ENCODE data around the gene RIT1. TPM values are rescaled to one million over a fixed set of nuclear protein-coding genes. Genes with fewer than 3 reads are reported as not detected.

RIT1 gene
- total RNA-seq, 1 experiment from 2014 or later: 59.2 TPM

DNA sequence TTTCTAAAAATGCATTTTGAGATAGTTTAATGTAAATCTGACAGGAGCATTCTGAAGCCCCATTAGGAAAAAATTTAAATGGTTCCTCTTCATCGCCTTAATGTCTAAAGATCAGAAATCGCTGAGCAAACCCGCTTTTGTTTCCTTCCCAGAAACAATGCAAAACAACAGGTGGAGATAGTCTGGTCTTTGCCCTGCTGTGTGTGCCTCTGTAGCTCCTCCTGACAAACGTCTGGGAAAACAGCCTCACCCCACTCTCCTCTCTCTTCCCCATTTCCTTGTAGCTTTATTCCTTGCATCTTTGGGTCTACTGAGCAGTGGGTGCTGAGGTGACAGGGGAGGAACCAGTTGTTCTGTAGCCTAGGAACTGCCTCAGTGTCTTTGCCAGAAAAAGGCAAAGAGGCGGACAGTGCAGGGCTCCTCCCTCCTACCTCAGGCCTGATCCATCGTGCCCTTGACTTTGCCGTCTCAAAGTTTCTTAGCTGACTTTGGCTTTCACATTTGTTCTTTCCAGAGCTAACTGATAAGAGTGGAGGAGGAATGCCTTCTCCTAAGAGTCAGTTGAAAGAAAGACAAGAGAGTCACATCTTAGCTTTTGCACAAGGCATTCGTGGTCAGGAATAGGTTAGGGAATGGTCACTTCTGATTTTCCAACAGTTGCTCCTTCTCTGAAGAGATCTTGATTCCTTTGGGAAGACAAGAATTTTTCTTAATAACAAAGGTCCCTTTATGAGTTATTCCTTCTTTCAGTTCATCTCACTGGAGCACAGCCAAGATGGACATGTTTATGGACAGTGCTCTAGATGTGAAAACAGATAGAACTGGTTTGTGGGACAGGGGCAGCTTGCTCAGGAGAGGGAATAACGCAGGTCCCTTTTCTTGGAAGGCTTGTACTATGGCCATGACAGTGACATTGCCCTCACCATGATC is 26.9 kb downstream of the RIT1 start:
- ChIA-PET POLR2A (ENCODE audit: unreplicated experiment) (no interaction called here), CTCF (no interaction called here)
- Histone ChIP-seq H3K27me3 (ENCODE audit: insufficient read depth, low read depth) (no peaks in the 10 kb centered on the region), H3K4me3 (no peak overlapping the region), H3K9me3 (ENCODE audit: insufficient read depth, low read depth) (no peaks in the 10 kb centered on the region), H3K4me2 (no peak overlapping the region), H2AFZ (no peak overlapping the region), H3F3A (ENCODE audit: insufficient read depth, low read depth) (no peaks in the 10 kb centered on the region), H3K79me2 (ENCODE audit: low read depth) (no peaks in the 10 kb centered on the region), H4K20me1 (ENCODE audit: insufficient read depth) (no peaks in the 10 kb centered on the region), H3K36me3 (ENCODE audit: low read depth) (no peaks in the 10 kb centered on the region), H3K9me2 (ENCODE audit: insufficient read depth) (no peaks in the 10 kb centered on the region), H3K27ac (no peak overlapping the region), H3K4me1 (replicated peaks; ENCODE audit: insufficient read depth) (no peaks in the 10 kb centered on the region)
- intact Hi-C loops (cut with micrococcal nuclease; ENCODE audit: unreplicated experiment): no loop called here
- no TSS peak for BruUV-seq (replicated peaks)
- TF ChIP-seq EZH2 (IDR thresholded peaks at IDR 0.05; ENCODE audit: low read depth): no peak
- TF ChIP-seq, protein P1, sequence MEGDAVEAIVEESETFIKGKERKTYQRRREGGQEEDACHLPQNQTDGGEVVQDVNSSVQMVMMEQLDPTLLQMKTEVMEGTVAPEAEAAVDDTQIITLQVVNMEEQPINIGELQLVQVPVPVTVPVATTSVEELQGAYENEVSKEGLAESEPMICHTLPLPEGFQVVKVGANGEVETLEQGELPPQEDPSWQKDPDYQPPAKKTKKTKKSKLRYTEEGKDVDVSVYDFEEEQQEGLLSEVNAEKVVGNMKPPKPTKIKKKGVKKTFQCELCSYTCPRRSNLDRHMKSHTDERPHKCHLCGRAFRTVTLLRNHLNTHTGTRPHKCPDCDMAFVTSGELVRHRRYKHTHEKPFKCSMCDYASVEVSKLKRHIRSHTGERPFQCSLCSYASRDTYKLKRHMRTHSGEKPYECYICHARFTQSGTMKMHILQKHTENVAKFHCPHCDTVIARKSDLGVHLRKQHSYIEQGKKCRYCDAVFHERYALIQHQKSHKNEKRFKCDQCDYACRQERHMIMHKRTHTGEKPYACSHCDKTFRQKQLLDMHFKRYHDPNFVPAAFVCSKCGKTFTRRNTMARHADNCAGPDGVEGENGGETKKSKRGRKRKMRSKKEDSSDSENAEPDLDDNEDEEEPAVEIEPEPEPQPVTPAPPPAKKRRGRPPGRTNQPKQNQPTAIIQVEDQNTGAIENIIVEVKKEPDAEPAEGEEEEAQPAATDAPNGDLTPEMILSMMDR (conservative IDR thresholded peaks at IDR 0.05): no peak
- DNase-seq: no peak

- POLR2A ChIA-PET (ENCODE audit: unreplicated experiment): interaction anchor here (0.6 kb wide), 1 partner anchor 55 kb away, joined by 4 read pairs; no protein-coding TSS in a partner anchor
- H3K27ac ChIP-seq: no peak overlapping the region
- no TSS peak for BruUV-seq (replicated peaks)
These were observed 28.4 kb downstream of the RIT1 start for GRCh38 chr1:155882766-155883165.

GRCh38 chr1:155882235-155882634 is 28.9 kb downstream of the RIT1 start:
- CTCF ChIA-PET: interaction anchor here (0.6 kb wide), 1 partner anchor 244 kb away, joined by 14 read pairs; no protein-coding TSS in a partner anchor
- no peak overlapping the region for H2AFZ ChIP-seq
- BruUV-seq (replicated peaks): no TSS peak

More at GRCh38 chr1:155882766-155883165, 28.4 kb downstream of the RIT1 start:
- Histone ChIP-seq H3K36me3 (ENCODE audit: low read depth) (no peaks in the 10 kb centered on the region), H3F3A (ENCODE audit: insufficient read depth, low read depth) (no peaks in the 10 kb centered on the region), H3K9me3 (ENCODE audit: insufficient read depth, low read depth) (no peaks in the 10 kb centered on the region), H3K4me1 (replicated peaks; ENCODE audit: insufficient read depth) (no peaks in the 10 kb centered on the region), H3K4me3 (no peak overlapping the region), H3K79me2 (ENCODE audit: low read depth) (no peaks in the 10 kb centered on the region), H4K20me1 (ENCODE audit: insufficient read depth) (no peaks in the 10 kb centered on the region), H3K9me2 (ENCODE audit: insufficient read depth) (no peaks in the 10 kb centered on the region), H2AFZ (no peak overlapping the region), H3K4me2 (no peak overlapping the region), H3K27me3 (ENCODE audit: insufficient read depth, low read depth) (no peaks in the 10 kb centered on the region)
- intact Hi-C loops (cut with micrococcal nuclease; ENCODE audit: unreplicated experiment): no loop called here
- no peak for DNase-seq
- no peak for TF ChIP-seq EZH2 (IDR thresholded peaks at IDR 0.05; ENCODE audit: low read depth)
- TF ChIP-seq, protein P1 (conservative IDR thresholded peaks at IDR 0.05): no peak
- CTCF ChIA-PET: interaction anchor here (0.6 kb wide), 1 partner anchor 245 kb away, joined by 14 read pairs; no protein-coding TSS in a partner anchor

More at GRCh38 chr1:155882235-155882634, 28.9 kb downstream of the RIT1 start:
- Histone ChIP-seq H3K4me1 (replicated peaks; ENCODE audit: insufficient read depth) (no peaks in the 10 kb centered on the region), H3K4me2 (no peak overlapping the region), H3F3A (ENCODE audit: insufficient read depth, low read depth) (no peaks in the 10 kb centered on the region), H3K27ac (no peak overlapping the region), H3K79me2 (ENCODE audit: low read depth) (no peaks in the 10 kb centered on the region), H3K4me3 (no peak overlapping the region), H3K27me3 (ENCODE audit: insufficient read depth, low read depth) (no peaks in the 10 kb centered on the region), H4K20me1 (ENCODE audit: insufficient read depth) (no peaks in the 10 kb centered on the region), H3K9me2 (ENCODE audit: insufficient read depth) (no peaks in the 10 kb centered on the region), H3K9me3 (ENCODE audit: insufficient read depth, low read depth) (no peaks in the 10 kb centered on the region), H3K36me3 (ENCODE audit: low read depth) (no peaks in the 10 kb centered on the region)
- POLR2A ChIA-PET (ENCODE audit: unreplicated experiment): interaction anchor here (0.6 kb wide), 1 partner anchor 54 kb away, joined by 4 read pairs; no protein-coding TSS in a partner anchor
- intact Hi-C loops (cut with micrococcal nuclease; ENCODE audit: unreplicated experiment): no loop called here
- DNase-seq: no peak
- no peak for TF ChIP-seq EZH2 (IDR thresholded peaks at IDR 0.05; ENCODE audit: low read depth)
- TF ChIP-seq, protein P1 (conservative IDR thresholded peaks at IDR 0.05): no peak

Measured in PC-9 (cell line).